HepG2 (cell line): ENCODE measurements around the gene SLC34A3. TPM values are rescaled to one million over a fixed set of nuclear protein-coding genes. Genes with fewer than 3 reads are reported as not detected.

ENCODE experiments used
- ATF7 ChIP-seq, 2 experiments: fragments of 450-650 bp in 1 of 2; sonication (generic) in 1 of 2; formaldehyde crosslinking in 1 of 2; IDR thresholded peaks; 2 replicates each; pipeline versions ENCODE4 v1.4.0 to v1.6.1; 2016 to 2020; ENCODE audit warnings: antibody characterized with exemption in 1 of 2, mild to moderate bottlenecking in 1 of 2, missing genetic modification reagents in 1 of 2
- GLI4 ChIP-seq: sonication (generic); formaldehyde crosslinking; IDR thresholded peaks from 2 replicates; pipeline ENCODE4 v1.5.1; 2020; ENCODE audit warnings: missing genetic modification reagents, mild to moderate bottlenecking, moderate library complexity, borderline replicate concordance
- HNRNPL ChIP-seq: fragments of 200-400 bp; formaldehyde crosslinking; IDR thresholded peaks from 2 replicates; pipeline ENCODE4 v1.6.1; 2017; ENCODE audit warnings: mild to moderate bottlenecking, low read depth, low read length
- KDM5B ChIP-seq: sonication (generic); formaldehyde crosslinking; IDR thresholded peaks from 2 replicates; pipeline ENCODE4 v1.4.0; 2020; ENCODE audit warnings: missing genetic modification reagents, mild to moderate bottlenecking, borderline replicate concordance
- SP140L ChIP-seq: sonication (generic); formaldehyde crosslinking; IDR thresholded peaks from 2 replicates; pipeline ENCODE4 v1.4.0; 2020; ENCODE audit warnings: missing genetic modification reagents, borderline replicate concordance
- TEAD3 ChIP-seq: optimal IDR thresholded peaks from 2 replicates; pipeline ENCODE3; 2016; ENCODE audit warnings: borderline replicate concordance
- ZKSCAN5 ChIP-seq: sonication (generic); formaldehyde crosslinking; IDR thresholded peaks from 2 replicates; pipeline ENCODE4 v1.5.1; 2020; ENCODE audit warnings: mild to moderate bottlenecking, missing genetic modification reagents
- polyA plus RNA-seq, 8 experiments: library from polyadenylated mRNA; depleted of rRNA in 3 of 8; stranded (reverse) in 7 of 8; unstranded in 1 of 8; fragments of >200 nt; fragmentation: Illumina TruSeq in 4 of 8; extraction: Trizol in 4 of 8; gene quantifications; 2 replicates each; pipeline versions ENCODE4 v1.2.1 to v1.2.3, GENCODE V29; 2011 to 2016; ENCODE audit warnings: low read depth in 4 of 8, missing spikeins in 1 of 8, mixed read lengths in 1 of 8; ENCODE audit not compliant: insufficient read depth in 1 of 8
- total RNA-seq, 5 experiments: library from RNA; depleted of rRNA; stranded (reverse); fragments of >200 nt; fragmentation: Illumina TruSeq; extraction: Trizol; gene quantifications; 2 replicates each; pipeline ENCODE4 v1.2.3, GENCODE V29; 2016; ENCODE audit warnings: low read depth in 1 of 5
- TF ChIP-seq, protein P1 (sequence below), 2 experiments: sonication (generic) in 1 of 2; formaldehyde crosslinking in 1 of 2; IDR thresholded peaks; 2 replicates each; pipeline versions ENCODE4 v1.4.0 to v1.6.1; 2016 to 2020; ENCODE audit warnings: borderline replicate concordance in 1 of 2, low read depth in 1 of 2, mild to moderate bottlenecking in 1 of 2, missing genetic modification reagents in 1 of 2
- TF ChIP-seq, protein P2 (sequence below): sonication (generic); formaldehyde crosslinking; IDR thresholded peaks from 2 replicates; pipeline ENCODE4 v1.5.1; 2020; ENCODE audit warnings: missing genetic modification reagents, mild to moderate bottlenecking, borderline replicate concordance
- TF ChIP-seq, protein P3 (sequence below): sonication (generic); formaldehyde crosslinking; IDR thresholded peaks from 2 replicates; pipeline ENCODE4 v1.9.0; 2021; ENCODE audit warnings: missing genetic modification reagents, borderline replicate concordance
- TF ChIP-seq, protein P4 (sequence below): sonication (generic); formaldehyde crosslinking; IDR thresholded peaks from 2 replicates; pipeline ENCODE4 v1.5.0; 2020; ENCODE audit warnings: missing genetic modification reagents, mild to moderate bottlenecking, borderline replicate concordance
- TF ChIP-seq, protein P5 (sequence below): sonication (generic); formaldehyde crosslinking; conservative IDR thresholded peaks from 2 replicates; pipeline ENCODE4 v1.4.0; 2020; ENCODE audit warnings: mild to moderate bottlenecking, missing genetic modification reagents, moderate library complexity

The SLC34A3 gene
- total and polyA plus RNA-seq, 2 of the 13 experiments (the other 11 are each of a cell fraction or from before 2014, with no cell fraction given): 0.07 to 1.0 TPM

DNA sequence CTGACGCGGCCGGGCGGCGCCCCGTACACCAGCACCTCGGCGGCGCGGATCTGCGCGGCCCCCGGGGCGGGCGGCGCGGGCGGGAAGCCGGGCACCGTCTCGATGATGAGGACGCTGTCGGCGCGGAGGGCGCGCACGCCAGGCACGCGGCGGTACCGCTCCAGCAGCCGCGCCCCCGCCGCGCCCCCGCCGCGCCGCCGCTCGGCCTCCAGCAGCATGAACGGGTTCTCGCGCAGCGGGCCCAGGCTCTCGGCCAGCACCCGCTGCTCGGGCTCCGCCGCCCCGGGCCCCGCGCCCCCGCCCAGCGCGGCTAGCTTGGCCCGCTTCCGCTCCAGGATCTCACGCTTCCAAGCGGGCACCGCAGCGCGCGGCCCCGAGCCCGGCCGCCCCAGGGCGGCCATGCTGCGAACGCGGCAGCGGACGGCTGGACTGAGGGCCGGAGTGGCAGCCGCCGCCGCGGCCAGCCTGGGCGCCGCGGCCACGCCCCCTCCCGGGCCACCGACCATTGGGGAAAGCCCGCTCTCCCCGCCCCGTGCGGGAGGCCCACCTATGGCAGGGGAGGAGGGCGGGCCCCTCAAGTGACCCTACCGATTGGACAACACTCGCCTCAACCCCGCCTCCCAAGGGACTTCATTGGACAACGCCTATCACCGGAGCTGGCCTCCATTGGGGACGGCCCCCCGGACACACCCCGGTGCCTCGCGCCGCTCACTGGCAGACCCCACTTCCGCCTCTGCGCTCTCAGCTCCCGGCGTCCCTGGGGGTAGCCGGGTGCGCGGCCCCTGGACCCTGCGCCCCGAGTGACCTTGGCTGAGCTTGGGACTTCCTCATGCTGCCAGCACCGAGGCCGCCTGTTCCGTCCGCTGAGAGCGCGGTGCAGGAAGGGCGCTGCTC, 30.1 kb upstream of the SLC34A3 start, which contains the start of gene TPRN (continued):
- TF ChIP-seq, protein P1, sequence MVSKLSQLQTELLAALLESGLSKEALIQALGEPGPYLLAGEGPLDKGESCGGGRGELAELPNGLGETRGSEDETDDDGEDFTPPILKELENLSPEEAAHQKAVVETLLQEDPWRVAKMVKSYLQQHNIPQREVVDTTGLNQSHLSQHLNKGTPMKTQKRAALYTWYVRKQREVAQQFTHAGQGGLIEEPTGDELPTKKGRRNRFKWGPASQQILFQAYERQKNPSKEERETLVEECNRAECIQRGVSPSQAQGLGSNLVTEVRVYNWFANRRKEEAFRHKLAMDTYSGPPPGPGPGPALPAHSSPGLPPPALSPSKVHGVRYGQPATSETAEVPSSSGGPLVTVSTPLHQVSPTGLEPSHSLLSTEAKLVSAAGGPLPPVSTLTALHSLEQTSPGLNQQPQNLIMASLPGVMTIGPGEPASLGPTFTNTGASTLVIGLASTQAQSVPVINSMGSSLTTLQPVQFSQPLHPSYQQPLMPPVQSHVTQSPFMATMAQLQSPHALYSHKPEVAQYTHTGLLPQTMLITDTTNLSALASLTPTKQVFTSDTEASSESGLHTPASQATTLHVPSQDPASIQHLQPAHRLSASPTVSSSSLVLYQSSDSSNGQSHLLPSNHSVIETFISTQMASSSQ (IDR thresholded peaks at IDR 0.05; ENCODE audit: low read depth): no peak
- TF ChIP-seq, protein P1 (CRISPR knock-in tag; IDR thresholded peaks at IDR 0.05; ENCODE audit: borderline replicate concordance): peak; percentile 61
- TF ChIP-seq, protein P2, sequence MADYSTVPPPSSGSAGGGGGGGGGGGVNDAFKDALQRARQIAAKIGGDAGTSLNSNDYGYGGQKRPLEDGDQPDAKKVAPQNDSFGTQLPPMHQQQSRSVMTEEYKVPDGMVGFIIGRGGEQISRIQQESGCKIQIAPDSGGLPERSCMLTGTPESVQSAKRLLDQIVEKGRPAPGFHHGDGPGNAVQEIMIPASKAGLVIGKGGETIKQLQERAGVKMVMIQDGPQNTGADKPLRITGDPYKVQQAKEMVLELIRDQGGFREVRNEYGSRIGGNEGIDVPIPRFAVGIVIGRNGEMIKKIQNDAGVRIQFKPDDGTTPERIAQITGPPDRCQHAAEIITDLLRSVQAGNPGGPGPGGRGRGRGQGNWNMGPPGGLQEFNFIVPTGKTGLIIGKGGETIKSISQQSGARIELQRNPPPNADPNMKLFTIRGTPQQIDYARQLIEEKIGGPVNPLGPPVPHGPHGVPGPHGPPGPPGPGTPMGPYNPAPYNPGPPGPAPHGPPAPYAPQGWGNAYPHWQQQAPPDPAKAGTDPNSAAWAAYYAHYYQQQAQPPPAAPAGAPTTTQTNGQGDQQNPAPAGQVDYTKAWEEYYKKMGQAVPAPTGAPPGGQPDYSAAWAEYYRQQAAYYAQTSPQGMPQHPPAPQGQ (CRISPR knock-in tag): no peak
- TF ChIP-seq KDM5B (CRISPR knock-in tag) (peak; percentile 82; the same call in 1 of the 2 replicates), TEAD3 (peak; percentile 43), ZKSCAN5 (CRISPR knock-in tag) (no peak), SP140L (CRISPR knock-in tag) (no peak), HNRNPL (peak; percentile 74; the same call in 1 of the 2 replicates), GLI4 (CRISPR knock-in tag) (no peak), ATF7 (IDR thresholded peaks at IDR 0.05) (no peak), ATF7 (CRISPR knock-in tag; IDR thresholded peaks at IDR 0.05) (no peak)
- TF ChIP-seq, protein P3, sequence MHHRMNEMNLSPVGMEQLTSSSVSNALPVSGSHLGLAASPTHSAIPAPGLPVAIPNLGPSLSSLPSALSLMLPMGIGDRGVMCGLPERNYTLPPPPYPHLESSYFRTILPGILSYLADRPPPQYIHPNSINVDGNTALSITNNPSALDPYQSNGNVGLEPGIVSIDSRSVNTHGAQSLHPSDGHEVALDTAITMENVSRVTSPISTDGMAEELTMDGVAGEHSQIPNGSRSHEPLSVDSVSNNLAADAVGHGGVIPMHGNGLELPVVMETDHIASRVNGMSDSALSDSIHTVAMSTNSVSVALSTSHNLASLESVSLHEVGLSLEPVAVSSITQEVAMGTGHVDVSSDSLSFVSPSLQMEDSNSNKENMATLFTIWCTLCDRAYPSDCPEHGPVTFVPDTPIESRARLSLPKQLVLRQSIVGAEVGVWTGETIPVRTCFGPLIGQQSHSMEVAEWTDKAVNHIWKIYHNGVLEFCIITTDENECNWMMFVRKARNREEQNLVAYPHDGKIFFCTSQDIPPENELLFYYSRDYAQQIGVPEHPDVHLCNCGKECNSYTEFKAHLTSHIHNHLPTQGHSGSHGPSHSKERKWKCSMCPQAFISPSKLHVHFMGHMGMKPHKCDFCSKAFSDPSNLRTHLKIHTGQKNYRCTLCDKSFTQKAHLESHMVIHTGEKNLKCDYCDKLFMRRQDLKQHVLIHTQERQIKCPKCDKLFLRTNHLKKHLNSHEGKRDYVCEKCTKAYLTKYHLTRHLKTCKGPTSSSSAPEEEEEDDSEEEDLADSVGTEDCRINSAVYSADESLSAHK (CRISPR knock-in tag): no peak
- TF ChIP-seq, protein P4, sequence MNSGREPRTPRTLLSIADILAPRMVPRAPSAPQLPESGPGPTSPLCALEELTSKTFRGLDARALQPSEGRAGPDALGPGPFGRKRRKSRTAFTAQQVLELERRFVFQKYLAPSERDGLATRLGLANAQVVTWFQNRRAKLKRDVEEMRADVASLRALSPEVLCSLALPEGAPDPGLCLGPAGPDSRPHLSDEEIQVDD (CRISPR knock-in tag): no peak
- TF ChIP-seq, protein P5, sequence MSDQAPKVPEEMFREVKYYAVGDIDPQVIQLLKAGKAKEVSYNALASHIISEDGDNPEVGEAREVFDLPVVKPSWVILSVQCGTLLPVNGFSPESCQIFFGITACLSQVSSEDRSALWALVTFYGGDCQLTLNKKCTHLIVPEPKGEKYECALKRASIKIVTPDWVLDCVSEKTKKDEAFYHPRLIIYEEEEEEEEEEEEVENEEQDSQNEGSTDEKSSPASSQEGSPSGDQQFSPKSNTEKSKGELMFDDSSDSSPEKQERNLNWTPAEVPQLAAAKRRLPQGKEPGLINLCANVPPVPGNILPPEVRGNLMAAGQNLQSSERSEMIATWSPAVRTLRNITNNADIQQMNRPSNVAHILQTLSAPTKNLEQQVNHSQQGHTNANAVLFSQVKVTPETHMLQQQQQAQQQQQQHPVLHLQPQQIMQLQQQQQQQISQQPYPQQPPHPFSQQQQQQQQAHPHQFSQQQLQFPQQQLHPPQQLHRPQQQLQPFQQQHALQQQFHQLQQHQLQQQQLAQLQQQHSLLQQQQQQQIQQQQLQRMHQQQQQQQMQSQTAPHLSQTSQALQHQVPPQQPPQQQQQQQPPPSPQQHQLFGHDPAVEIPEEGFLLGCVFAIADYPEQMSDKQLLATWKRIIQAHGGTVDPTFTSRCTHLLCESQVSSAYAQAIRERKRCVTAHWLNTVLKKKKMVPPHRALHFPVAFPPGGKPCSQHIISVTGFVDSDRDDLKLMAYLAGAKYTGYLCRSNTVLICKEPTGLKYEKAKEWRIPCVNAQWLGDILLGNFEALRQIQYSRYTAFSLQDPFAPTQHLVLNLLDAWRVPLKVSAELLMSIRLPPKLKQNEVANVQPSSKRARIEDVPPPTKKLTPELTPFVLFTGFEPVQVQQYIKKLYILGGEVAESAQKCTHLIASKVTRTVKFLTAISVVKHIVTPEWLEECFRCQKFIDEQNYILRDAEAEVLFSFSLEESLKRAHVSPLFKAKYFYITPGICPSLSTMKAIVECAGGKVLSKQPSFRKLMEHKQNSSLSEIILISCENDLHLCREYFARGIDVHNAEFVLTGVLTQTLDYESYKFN (CRISPR knock-in tag): peak; percentile 91
